Stimulated activated CD4-positive, alpha-beta T cell treated with anti-CD3 and anti-CD28 coated beads, Interleukin-2, amount 100 ng/mL, for 48 hours (primary cell): ENCODE results near the gene GLIS1.
"Not testable (repeated sequence)": the region's sequence is repeated elsewhere in the genome, so short reads cannot be mapped to it uniquely, and the experiment has no call there.

Experiments used
- DNase-seq, 2 donors: peaks; one replicate each; pipeline ENCODE4 v3.0.0-alpha.2; 2020

Gene GLIS1

DNA sequence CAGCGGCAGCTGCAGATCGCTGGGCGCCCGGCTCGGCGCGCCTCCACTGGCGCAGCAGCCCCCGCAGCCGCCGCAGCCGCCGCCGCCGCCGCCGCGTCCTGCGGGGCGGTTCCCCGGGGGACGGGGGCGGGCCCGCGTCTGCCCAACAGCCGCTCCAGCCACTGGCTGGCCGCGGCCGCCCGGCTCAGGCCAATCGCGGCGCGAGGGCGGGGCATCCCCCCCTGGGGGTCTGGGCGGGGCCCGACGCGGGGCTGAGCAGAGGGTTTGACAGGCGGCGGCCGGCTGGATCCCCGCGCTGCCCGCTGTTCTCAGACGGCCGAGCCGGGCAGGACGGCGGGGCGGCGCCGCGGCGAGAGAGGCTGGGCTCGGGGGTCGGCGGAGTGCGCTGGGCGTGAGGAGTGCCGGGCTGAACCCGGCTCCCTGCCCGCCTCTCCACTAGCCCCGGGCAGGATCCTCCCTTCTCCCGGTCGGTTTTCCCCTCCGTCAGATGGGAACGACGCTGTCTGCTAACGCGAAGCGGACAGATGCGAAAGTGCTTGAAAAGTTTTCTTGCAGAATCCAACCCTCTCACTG, at the start of gene GLIS1:
GLIS1 (minus strand) TSS at position 56 of the 573 bp plus-strand sequence. CDS start 1,100 bp downstream, outside the sequence.
- DNase-seq: peak; percentile 48 to 58

DNA sequence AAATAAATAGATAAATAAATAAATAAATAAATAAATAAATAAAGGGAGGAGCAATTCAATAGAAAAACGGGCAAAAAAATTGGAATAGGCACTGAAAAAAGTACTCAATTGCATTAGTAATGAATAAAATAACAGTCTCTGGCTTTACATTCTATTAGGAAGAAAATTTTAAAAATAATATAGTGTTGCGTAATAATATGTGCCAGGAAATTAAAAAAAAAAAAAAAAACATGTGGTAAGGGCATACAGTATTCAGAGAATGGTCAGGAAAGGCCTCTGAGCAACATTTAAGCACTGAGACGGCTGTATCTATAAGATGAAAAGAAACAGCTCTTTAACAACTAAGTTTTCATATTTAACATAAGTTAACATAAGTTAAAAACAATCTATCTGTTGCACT, 48.7 kb upstream of the GLIS1 start:
- DNase-seq: no peak

DNA sequence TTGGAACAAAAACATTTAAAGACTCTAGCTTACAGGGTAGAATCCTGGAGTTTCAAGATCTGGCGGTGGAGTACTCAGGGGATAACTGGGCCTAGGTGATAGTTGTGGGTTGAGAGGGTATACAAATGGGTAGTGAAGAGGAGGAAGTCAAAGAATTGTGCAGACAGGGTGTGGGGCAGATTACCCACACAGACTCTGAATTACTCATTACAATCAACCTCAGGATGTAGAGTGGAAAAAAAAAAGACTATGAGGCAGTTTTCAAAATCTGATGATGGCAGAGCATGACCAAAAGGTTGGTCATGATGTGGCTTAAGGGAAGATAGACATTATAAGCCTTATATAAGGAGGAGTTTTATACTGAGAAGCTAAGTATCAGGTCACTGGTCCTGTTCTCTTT, 44.1 kb upstream of the GLIS1 start:
- DNase-seq: no peak

DNA sequence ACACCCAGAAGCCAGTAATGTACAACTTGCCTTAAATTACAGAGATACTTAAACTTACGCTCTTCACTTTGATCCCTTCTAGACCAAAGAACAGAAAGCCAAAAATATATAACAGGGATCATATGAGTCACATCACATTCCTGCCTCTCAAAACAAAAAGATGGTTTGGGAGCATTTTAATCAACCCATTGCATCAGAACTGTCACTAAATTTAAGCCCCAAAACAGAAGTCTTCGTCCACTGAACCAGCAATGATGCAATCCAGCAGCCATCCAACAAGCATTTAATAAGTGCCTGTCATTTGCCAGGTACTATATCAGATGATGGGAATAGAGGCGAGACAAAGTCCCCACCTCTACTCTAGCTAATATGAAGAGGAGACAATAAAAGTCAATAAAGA, 42.7 kb upstream of the GLIS1 start:
- no peak for DNase-seq

DNA sequence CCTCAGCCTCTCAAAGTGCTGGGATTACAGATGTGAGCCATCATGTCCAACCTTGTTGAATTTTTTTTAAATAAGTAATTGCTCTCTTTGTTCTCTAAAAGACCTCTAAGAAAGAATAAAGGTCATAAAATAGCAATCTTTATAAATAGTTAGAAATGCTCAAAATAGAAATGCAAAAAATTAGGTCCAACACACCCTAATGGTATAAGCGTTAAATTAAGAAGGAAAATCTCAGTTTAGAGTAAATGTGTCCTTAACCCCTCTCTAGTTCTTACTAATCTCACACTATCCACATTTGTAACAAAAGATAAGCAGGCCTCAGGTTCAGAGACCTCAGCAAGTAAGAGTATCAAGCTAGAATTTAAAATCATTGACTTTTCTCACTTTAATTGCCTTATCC, 38.3 kb upstream of the GLIS1 start:
- no peak for DNase-seq

DNA sequence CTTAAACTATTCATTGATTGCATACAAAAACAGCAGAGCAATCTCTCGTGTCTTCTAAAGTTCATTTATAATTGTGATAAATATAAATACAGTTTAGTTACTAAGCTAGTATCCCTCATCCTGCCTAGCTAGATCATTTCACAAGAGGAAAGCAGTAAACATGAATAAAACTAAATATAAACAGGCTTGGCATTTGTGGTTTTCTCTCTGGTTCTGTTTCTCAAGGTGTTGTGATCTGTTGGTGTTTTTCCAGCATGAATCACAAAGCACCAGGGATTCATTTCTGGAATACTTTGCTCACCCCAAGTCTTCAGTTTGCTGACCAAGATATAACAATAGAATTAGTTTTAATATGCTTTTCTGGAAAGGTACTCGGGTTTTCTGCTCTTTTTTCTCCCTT, 32.7 kb upstream of the GLIS1 start:
- DNase-seq: no peak

DNA sequence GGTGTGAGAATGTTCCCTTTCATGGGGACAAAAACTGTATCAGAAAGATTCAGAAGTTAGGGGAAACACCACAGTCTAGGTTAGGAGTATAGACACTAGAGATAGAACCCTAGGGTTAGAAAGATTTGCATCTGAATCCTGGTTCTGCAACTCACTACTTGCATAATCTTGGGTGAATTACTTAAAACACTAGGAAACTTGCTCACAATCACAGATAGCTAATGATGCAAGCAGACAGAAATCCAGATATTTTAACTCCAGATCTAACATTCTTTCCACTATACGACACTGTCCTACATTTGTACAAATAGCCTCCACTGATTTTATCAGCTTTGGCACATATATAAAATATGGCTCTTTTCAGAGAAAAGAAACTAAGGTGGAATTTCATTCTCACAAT, 30.8 kb upstream of the GLIS1 start:
- no peak for DNase-seq

DNA sequence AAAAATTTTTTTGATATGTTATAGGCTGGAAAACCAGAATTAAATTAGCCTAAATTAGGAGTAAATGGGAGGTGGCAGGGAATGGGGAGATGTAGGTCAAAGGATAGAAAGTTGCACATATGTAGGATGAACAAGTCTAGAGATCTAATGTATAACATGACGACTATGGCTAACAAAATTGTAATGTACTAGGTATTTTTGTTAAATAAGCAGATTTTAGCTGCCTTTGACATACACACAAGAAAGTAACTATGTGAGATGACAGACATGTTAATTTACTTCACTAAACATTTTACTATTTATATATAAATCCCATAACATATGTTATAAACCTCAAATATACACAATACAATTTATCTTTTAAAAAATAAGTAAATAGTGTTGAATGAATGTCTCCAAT, 30.2 kb upstream of the GLIS1 start:
- DNase-seq: no peak

DNA sequence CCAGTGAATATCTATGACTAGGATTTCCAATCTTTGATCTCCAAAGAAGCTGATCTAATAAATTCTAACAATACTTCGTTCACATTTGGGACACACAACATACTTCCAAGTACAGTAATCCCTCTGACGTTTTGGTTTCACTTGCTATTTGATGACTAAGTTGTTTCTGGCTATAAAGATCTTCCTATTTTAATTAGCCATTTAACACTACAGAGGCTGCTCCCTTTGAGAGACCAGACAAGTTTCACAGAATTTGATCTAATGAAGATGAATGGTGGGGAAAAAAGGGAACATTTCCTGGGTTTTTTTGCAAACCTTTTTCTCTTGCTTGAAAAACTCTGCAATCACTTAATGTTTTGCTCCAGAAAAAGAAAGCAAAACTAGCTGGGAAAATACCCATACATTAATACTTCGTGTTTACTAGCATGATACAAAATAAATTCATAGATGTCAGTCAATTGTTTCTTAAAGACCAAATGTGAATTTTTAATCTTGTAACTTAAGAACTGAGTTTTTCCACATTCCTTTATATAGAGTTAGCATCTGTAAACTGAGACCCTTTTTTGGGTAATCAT, 28.0 kb upstream of the GLIS1 start:
- DNase-seq: no peak

DNA sequence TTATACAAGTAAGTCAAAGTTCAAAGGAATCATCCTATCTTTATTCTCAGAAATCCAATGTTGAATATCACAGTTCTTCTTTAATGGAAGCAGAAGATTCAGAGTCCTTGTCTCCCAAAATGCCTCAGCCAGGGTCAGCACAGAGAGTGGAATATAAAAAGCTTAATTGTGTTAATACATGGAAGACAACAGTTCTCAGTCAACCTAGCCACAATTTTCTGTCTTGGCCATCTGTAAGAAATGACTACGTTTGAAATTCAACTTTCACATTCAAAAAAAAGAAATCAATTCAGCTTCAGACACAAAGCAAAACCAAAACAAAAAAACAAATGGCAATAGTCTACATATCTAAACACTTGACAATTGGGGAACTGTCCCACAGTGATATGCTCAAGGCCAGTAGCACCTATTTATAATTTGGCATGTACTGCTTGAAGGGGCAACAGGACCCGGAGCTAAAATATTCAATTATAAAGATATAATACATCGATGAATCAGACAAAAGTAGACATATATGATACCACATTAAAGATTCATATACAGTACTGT, 27.3 kb upstream of the GLIS1 start:
- DNase-seq: no peak

DNA sequence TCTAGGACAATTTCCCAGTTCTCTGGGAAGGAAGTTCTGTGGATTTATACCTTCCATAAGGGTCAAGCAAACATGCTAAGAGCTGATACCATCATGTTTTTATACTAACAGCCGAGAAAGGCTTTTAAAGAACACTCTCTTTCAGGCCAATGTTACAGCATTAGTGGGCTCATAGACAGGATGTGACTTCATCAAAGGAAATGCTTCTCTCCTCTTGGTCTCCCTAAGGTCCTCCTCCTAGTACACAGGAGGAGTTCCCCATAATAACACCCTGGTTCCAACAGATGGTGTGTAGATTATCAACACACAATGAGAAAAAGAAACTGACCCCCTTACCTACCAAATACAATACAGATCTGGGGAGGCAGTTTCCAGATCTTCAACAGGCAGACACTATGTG, 26.7 kb upstream of the GLIS1 start:
- DNase-seq: no peak

DNA sequence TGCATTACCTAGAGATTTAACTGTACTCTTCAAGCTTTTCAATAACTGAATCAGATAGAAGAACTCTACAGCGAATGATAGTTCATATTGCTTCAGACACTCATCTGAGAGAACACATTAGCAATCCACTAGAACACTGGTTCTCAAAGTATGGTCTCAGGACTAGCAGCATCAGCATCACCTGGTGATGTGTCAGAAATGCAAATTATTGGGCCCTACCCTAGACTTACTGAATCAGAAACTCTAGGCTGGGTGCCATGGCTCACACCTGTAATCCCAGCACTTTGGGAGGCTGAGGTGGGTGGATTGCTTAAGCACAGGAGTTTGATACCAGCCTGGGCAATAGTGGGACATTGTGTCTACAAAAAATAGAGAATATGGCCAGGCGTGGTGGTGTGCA, 24.9 kb upstream of the GLIS1 start:
- DNase-seq: no peak

DNA sequence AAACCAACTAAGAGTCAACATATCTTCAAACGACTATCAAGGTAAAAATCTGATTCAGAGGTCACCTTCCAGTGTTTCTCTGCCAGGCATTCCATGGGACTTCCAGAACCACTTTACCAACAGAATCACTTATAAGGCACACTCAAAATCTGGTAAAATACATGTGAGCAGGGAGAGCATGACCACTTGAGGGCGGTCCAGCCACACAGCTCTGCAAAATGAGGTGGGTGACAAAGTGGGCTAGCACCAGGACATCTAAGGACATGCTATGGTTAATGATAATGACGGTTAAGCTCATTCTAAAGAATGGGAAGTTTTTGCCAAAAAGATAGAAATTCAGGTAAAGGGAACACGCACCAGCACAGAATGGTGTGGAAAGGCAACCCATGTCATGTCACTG, 24.5 kb upstream of the GLIS1 start:
- no peak for DNase-seq

DNA sequence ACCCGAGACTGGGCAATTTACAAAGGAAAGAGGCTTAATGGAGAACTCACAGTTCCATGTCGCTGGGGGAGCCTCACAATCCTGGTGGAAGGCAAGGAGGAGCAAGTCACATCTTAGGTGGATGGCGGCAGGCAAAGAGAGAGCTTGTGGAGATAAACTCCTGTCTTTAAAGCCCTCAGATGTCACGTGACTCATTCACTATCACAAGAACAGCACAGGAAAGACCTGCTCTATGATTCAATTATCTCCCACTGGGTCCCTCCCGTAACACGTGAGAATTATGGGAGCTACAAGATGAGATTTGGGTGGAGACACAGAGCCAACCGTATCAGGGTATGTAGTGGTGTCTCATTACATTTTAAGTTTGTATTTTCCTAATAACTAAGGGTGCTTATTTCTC, 21.5 kb upstream of the GLIS1 start:
- not testable (repeated sequence) for DNase-seq

DNA sequence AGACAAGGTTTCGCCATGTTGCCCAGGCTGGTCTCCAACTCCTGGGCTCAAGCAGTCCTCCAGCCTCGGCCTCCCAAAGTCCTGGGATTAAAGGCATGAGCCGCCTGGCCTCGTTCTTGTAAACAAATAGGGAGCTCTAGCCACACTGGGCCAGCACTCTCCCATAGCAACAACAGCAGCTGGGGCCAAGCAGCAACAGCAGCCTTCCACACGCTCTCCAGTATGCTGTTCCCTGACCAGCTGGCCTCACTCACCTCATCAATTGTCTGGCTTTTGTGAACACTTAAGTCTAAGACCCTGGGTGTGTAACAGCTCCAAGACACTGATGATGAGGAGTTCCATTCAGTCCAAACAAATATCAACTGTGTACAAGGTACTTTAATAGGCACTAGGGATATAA, 16.9 kb upstream of the GLIS1 start:
- DNase-seq: no peak

DNA sequence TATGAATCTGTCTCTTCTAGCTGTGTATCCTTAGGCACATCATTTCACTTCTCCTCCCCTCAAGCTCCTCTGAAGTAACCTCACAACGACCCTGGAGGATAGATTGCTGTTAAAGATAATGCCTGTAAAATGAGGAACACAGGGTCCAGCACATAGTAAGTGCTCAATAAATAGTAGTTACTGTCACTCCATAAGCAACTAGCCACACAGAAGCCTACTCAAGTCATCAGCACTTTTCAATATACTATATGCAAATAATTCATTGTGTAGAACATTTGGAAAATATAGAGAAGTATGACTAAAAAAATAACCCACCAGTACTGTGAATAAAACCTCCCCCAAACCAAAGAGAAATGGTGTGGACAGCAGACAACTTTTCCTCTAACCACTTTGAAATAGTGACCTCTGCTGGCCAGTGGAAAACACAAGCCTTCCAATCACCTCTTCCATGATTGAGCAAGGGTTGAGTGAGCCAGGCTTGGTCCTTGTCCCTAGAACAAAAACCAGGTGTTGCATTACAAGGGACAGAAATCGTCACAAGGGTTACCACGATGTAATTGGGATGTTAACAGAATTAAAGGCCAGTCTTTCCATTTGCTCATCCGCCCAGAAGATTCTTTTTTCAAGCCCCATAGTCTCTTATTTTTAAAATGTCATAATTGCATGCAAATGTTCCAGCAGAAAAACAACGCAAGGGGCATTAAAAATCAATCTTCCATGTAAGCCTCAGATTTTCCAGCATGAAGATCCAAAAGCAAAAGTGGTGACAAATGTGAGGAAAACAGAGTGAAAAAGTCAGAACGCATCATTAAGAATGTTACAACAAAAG, 15.7 kb upstream of the GLIS1 start:
- peak in 1 of 2 donors; percentile 39 for DNase-seq

DNA sequence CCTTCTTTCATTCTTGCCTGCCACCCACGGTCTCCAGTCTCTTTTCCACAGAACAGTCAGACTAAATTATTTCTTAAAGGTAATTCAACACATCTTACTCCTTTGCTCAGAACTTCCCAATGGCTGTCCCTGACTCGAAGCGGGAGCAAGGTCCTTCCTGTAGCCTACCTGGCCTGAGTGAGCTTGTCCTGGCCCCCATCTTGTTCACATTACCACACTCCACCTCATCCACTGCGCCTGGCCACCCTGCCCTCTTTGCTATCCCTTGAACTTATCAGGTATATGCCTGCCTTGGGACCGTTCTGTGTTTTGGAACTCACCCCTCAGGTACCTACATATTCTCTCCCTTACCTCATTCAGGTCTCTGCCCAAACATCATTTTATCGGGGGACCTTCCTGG, 13.3 kb upstream of the GLIS1 start:
- DNase-seq: no peak

DNA sequence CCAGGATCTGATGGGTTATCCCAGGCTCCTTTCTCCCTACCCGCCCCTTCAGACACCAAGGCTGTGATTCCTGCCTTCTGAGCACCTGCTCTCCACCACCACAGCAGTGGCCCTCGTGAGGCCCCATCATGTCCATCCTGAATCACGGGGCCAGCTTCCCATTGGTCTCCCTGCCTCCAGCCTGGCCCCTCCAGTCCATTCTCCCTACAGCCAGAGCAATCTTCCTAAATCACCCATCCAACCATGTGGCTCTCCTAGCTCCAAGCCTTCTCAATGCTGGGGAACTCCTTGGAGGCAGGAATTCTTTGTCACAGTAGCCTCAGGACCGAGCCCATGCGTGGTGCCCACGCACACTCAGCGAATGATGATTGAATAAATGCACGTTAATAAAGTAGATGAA, 8.9 kb upstream of the GLIS1 start:
- DNase-seq: no peak

DNA sequence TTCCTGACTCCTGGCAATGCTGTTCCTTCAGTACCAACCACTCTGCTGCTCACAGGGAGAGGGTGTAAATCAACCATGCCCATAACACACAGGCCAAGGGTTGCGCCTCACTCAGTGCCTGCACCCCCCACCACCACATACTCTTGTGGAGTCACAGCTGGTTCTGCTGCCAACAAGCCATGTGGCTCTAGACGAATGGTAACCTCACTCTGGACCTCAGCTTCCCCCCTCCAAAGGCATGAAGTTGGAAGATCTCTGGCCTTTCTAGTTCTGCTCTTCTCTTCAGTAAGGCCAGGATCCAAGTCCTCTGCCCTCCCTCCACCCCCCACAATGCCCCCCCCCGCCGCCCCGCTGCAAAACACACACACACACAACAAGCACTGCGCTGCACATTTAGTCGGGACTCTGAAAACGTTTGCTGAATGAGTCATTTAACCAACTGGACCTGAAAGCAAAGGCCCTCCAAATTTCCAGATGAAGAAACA, 1.7 kb upstream of the GLIS1 start:
- DNase-seq: no peak

DNA sequence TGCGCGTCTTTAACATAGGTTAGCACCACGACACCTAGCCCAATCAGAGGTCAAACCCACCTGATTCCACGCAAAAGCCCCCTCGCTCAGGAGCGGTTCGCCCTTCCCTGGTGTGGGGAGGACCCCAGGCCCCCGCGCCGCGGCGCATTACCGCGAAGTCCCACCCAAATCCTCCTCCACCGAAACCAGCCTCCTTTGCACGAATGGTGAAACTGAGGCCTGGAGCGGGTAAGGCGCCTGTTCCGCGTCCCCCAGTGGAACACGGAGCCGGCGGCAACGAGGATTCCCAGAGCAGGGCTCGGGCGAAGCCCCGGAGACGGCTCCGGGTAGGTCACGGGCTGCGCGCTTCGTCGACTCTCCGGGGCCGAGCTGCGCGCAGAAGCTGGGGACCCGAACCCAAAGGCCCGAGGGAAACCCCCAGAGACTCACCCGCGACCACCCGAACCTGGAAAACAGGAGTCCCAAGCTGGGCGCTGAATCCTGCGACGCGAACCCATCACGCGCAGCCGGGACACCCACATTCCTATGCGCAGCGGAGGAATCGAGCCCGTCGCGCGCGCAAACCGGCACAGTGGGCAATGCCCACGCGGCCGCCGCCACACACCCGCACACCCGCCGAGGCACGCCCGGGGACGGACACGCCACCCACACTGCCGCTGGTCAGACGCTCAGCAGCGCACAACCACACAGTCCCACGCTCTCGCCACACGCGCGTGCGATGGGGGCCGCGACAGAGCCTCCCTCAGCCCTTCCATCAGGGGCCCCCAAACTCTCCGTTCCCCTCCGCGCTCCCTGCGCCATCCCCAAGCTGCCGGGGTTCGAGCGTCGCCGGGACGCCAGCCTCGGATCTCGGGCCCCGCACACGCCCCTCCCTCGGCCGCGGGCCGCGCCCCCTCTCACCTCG, 507 bp downstream of the GLIS1 start:
- no peak for DNase-seq

DNA sequence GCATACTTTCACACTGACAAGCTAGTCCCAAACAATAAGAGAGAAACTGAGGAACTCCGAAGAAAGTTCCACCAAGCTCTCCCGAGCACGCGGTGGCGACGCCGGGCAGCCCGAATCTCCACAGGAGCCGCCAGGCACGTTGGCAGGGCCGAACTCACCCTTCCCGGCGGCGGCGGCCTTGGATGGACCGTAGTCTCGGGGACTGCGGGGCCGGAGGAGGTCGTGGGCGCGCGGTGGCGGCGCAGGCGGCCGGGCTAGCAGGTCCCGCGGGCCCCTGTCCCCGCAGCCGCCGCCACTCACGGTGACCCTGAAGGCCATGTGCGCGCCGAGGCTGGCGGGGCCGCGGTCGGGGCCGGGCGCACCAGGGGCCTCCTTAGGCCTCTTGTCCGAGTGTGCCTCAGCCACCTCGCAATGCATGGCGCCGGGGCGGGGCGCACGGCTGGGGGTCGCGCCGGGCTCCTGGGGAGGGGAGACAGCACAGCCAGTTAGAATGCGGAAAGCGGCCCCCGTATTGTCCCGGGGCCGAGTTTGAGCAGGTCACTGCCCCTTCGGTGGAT, 1.2 kb downstream of the GLIS1 start:
- DNase-seq: no peak

DNA sequence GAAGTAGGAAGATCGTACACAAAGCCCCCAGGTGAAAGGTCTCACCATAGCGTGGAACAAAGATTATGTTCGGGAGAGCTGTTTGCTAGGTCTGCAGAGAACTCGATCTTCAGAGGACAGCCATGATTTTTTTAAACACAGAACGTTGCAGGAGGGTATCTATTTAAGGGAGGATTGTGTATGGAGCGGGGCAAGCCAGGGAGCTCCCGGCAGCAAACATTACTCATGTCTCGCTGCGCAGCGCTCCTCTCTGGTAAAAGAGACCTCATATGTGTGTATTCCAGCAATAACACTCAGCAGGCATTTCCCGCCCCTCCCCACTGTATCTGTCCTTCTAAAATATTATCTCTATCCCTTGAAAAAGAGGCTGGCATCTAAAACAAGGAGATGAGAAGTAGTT, 2.7 kb downstream of the GLIS1 start:
- DNase-seq: no peak

DNA sequence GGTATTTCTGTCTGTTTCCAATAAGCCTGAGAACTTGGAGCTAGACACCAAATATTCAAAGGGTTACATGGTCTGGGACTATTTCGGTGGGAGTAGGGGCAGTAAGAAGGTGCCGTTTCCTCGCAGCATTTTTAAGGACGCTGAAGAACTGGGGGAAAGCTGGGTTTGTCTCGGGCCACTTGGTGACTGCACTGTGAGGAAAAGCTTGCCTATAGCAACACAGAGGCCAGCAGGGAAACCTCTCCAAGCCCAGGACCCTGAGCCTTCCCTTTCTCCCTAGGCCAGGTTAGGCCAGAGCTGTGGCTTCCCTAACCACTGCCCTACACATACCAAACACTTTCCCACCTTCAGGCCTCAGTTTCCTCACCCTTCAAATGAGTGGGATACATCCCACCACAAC, 3.3 kb downstream of the GLIS1 start:
- no peak for DNase-seq
